ENCODE measurements around the gene NEURL3. TPM values are rescaled to one million over a fixed set of nuclear protein-coding genes. Genes with fewer than 3 reads are reported as not detected.
A peak's percentile ranks its signal among the peaks of the same experiment; 100 is the strongest.

Gene NEURL3
- total and polyA plus RNA-seq, 2 of the 8 experiments (the other 6 are each of a cell fraction or from before 2014, with no cell fraction given), result not detected

GRCh38 chr2:96447726-96448125, 57.4 kb downstream of the NEURL3 start:
- FAIRE-seq (no peak), DNase-seq (ENCODE audit: low read depth in 1 of 2, low spot score in 2 of 2) (no peak)
- no peaks in the 10 kb centered on the region for H3K36me3 ChIP-seq (ENCODE audit: control insufficient read depth in 2 of 4, insufficient read depth in 4 of 4, low read length in 3 of 4)
- H3K23me2 ChIP-seq (ENCODE audit: low read depth, low read length), result no peaks in the 10 kb centered on the region
- no peak overlapping the region for H2BK5ac ChIP-seq (ENCODE audit: low read depth, low read length)
- no peak for TF ChIP-seq ASH2L (IDR thresholded peaks at IDR 0.05; ENCODE audit: low read length)
- TF ChIP-seq SIRT6 (IDR thresholded peaks at IDR 0.05; ENCODE audit: low read length), result no peak
- no peak for TF ChIP-seq POU5F1 (IDR thresholded peaks at IDR 0.05; ENCODE audit: low read depth, low read length)
- no peak for TF ChIP-seq SP2 (IDR thresholded peaks at IDR 0.05; ENCODE audit: low read length)
- no peak for TF ChIP-seq JUN (IDR thresholded peaks at IDR 0.05; ENCODE audit: low read depth, low read length)
- no peak for TF ChIP-seq YY1 (IDR thresholded peaks at IDR 0.05; ENCODE audit: low read depth, low read length)
- TF ChIP-seq ATF3 (IDR thresholded peaks at IDR 0.05; ENCODE audit: insufficient read depth, low read depth, low read length), result no peak
- no peak for TF ChIP-seq TAF1 (IDR thresholded peaks at IDR 0.05; ENCODE audit: low read depth, low read length)
- H2BK120ac ChIP-seq (replicated peaks; ENCODE audit: low read depth, low read length), result no peak overlapping the region
- no peak overlapping the region for H2BK15ac ChIP-seq (ENCODE audit: low read length)
- no peak overlapping the region for H4K5ac ChIP-seq (ENCODE audit: insufficient read length, low read depth, low read length)
- H3K79me1 ChIP-seq (ENCODE audit: low read depth, low read length), result no peaks in the 10 kb centered on the region
- no peak overlapping the region for H2BK12ac ChIP-seq (ENCODE audit: low read depth, low read length)
- H3K18ac ChIP-seq (ENCODE audit: extremely low read depth, low read length), result no peak overlapping the region
- H3K4me2 ChIP-seq (ENCODE audit: insufficient read depth in 1 of 2, low read depth in 2 of 2, low read length in 2 of 2), result no peak overlapping the region
- no peaks in the 10 kb centered on the region for H3K9me3 ChIP-seq (ENCODE audit: insufficient read depth in 2 of 2, low read depth in 1 of 2, low read length in 1 of 2)
- H3K27ac ChIP-seq (ENCODE audit: low read depth, low read length), result no peak overlapping the region
- H2AK5ac ChIP-seq (ENCODE audit: low read depth, low read length), result no peak overlapping the region
- no peaks in the 10 kb centered on the region for H3K27me3 ChIP-seq (replicated peaks in 1 of 4; ENCODE audit: control insufficient read depth in 3 of 4, extremely low read depth in 1 of 4, insufficient read depth in 3 of 4, low read length in 3 of 4)
- ChIA-PET POLR2A (ENCODE audit: partially characterized antibody) (no interaction called here), CTCF (ENCODE audit: partially characterized antibody) (interaction anchor here (0.9 to 3.4 kb wide), 4 partner anchors 19 to 127 kb away, joined by 3 to 10 read pairs (median 4); no protein-coding TSS in a partner anchor)
- H4K20me1 ChIP-seq (replicated peaks in 1 of 2; ENCODE audit: control insufficient read depth in 1 of 2, insufficient read depth in 2 of 2, low read length in 2 of 2), result no peaks in the 10 kb centered on the region
- H2AFZ ChIP-seq (ENCODE audit: low read length), result 0 out of 2 replicates have a peak overlapping the region, but pooled peaks have one; percentile 54
- no peak overlapping the region for H2BK20ac ChIP-seq (ENCODE audit: low read length)
- no peak overlapping the region for H3K23ac ChIP-seq (ENCODE audit: insufficient read length)
- no peak overlapping the region for H3K4ac ChIP-seq (replicated peaks; ENCODE audit: insufficient read length, low read depth, low read length)
- no peak overlapping the region for H3K14ac ChIP-seq (ENCODE audit: insufficient read length)
- no peaks in the 10 kb centered on the region for H3K79me2 ChIP-seq (ENCODE audit: control insufficient read depth in 1 of 2, insufficient read depth in 2 of 2, low read length in 2 of 2)
- no peak overlapping the region for H3K9ac ChIP-seq (replicated peaks in 1 of 4; ENCODE audit: extremely low read depth in 1 of 4, low read depth in 3 of 4, low read length in 3 of 4)
- no peak overlapping the region for H3K56ac ChIP-seq (replicated peaks; ENCODE audit: insufficient read length, low read depth, low read length)
- H4K8ac ChIP-seq (ENCODE audit: extremely low read depth, insufficient read depth, low read length), result no peak overlapping the region
- no peak overlapping the region for H4K91ac ChIP-seq (replicated peaks; ENCODE audit: insufficient read length, low read length)
- no peaks in the 10 kb centered on the region for H3K4me1 ChIP-seq (replicated peaks in 1 of 4; ENCODE audit: control insufficient read depth in 3 of 4, insufficient read depth in 4 of 4, low read length in 3 of 4)
- no peak overlapping the region for H3K4me3 ChIP-seq (ENCODE audit: extremely low read depth in 1 of 4, insufficient read depth in 2 of 4, low read depth in 3 of 4, low read length in 4 of 4)

All from H1 (cell line).